GM13977 (cell line): ENCODE results near the gene OPCML.

Source experiments
- DNase-seq: peaks from one replicate; pipeline ENCODE4 v3.0.0; 2012; ENCODE audit warnings: low spot score
- in situ Hi-C: fragments of 300-500 bp; cut with MboI; formaldehyde crosslinking; loops from one replicate; pipeline ENCODE4 v1.12.0; 2022; ENCODE audit warnings: low sequenced_read_pairs, low pct_unique_long_range_greater_than_20kb, mixed read lengths, inconsistent platforms; ENCODE audit not compliant: unreplicated experiment
- TF ChIP-seq, protein P1 (sequence below): IDR thresholded peaks from 2 replicates; pipeline ENCODE4 v1.5.1; 2012; ENCODE audit warnings: mild to moderate bottlenecking, control low read depth; ENCODE audit not compliant: insufficient read depth; ENCODE audit errors: extremely low read depth, missing control alignments

Gene OPCML

DNA sequence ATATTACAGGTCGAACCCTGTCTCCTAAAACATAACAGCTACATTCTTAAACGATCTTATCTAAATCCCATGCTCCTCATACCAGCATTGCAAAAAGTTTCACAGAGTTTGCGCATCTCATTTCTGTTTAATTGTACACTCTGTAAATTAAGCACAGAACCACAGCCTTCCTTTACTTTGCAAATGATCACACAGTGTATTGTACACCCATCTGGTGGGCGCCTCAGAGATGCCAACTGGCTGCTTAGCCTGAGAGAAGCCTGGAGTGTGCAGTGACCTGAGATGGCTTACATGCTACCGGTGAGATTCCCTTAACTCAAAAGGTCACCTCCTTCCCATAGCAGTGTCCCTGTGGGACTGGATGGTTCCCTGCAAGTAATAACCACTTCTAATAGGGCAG is 1077.3 kb downstream of the OPCML start:
- in situ Hi-C loops: no loop called here
- no peak for DNase-seq
- TF ChIP-seq, protein P1, sequence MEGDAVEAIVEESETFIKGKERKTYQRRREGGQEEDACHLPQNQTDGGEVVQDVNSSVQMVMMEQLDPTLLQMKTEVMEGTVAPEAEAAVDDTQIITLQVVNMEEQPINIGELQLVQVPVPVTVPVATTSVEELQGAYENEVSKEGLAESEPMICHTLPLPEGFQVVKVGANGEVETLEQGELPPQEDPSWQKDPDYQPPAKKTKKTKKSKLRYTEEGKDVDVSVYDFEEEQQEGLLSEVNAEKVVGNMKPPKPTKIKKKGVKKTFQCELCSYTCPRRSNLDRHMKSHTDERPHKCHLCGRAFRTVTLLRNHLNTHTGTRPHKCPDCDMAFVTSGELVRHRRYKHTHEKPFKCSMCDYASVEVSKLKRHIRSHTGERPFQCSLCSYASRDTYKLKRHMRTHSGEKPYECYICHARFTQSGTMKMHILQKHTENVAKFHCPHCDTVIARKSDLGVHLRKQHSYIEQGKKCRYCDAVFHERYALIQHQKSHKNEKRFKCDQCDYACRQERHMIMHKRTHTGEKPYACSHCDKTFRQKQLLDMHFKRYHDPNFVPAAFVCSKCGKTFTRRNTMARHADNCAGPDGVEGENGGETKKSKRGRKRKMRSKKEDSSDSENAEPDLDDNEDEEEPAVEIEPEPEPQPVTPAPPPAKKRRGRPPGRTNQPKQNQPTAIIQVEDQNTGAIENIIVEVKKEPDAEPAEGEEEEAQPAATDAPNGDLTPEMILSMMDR: no peak

DNA sequence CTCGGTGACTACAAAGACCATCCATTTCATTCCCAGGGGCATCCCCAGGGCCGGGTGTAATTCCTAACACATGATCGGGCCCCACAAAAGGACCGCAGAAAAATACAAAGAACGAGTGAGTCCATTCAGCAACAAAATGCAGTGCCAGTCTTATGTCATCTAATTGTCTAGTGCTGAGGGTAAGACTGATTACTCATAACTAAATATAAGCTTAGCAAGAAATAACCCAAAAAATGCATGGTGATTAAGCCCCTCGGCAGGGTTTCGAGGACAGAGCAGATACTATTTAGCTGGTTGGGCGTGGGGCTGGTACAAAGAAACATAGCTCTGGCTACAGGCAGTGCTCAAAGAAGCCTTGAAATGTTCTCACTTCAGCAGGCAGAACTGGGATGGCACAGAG is 1078.9 kb downstream of the OPCML start:
- in situ Hi-C loops: no loop called here
- DNase-seq: no peak
- TF ChIP-seq, protein P1: no peak

DNA sequence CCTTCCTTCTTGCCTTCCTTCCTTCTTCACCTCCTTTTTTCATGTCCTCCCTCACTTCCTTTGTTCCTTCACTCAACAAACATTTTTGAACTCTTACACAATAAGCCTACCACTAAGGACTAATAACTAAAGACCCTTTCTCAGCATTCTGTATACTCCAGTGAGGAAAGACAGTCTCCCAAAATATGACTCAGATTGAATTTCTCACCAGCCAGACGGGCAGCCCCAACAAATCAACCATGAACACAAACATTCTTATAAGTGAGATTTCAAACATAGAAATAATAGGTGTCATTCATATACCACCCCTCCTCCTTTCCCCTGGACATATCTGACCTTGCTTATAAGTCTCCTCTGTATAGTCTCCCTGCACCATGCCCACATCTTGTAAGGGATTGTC is 1079.7 kb downstream of the OPCML start:
- TF ChIP-seq, protein P1: no peak
- no peak for DNase-seq
- in situ Hi-C loops: no loop called here

DNA sequence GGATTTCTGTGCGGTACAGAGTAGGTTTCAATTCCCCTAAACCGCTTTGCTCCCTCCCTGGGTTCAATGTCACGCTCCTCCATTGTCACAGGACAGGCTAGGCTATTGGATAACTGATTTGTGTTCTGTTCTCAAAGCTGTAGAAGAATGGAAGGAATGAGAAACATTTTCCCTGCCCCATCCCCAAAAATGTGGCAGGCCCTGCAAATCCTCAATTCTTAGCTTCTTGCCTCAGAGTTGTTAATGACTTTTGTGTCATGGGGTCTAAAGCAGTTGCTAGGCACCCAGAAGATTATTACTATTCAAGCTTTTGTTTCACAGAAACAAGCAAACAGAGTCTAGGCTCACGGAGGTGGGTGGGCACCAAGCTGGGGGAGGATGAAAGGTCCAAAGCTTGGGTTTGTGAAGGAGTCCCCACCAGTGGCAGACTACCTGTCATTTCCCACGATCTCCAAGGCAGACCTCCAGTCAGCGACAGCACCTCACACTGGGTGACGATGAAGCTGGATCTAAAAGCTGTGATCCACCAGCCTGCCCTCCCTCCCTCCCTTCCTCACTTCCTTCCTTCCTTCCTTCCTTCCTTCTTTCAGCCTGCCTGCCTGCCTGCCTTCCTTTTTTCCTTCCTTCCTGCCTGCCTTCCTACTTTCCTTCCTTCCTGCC is 1080.2 kb downstream of the OPCML start:
- TF ChIP-seq, protein P1: no peak
- in situ Hi-C loops: no loop called here
- DNase-seq: no peak

DNA sequence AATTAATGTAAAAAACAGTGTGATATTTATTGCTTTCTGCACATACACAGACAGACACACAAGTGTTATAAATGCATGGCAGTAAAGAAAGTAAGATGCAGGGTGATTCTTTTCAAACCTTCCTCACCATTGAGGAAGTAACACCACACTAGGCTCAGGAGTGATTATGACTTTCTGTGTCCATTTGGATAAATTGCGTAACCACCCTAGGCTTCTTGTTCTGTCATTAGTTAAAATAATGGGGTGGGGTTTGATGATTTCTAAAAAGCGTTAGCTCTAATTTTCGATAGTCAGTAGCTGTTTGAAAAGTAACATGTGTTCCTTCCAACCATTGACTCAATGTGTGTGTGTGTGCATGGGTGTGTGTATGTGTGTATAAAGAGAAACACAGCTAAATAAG is 1081.7 kb downstream of the OPCML start:
- TF ChIP-seq, protein P1: no peak
- in situ Hi-C loops: no loop called here
- DNase-seq: no peak

DNA sequence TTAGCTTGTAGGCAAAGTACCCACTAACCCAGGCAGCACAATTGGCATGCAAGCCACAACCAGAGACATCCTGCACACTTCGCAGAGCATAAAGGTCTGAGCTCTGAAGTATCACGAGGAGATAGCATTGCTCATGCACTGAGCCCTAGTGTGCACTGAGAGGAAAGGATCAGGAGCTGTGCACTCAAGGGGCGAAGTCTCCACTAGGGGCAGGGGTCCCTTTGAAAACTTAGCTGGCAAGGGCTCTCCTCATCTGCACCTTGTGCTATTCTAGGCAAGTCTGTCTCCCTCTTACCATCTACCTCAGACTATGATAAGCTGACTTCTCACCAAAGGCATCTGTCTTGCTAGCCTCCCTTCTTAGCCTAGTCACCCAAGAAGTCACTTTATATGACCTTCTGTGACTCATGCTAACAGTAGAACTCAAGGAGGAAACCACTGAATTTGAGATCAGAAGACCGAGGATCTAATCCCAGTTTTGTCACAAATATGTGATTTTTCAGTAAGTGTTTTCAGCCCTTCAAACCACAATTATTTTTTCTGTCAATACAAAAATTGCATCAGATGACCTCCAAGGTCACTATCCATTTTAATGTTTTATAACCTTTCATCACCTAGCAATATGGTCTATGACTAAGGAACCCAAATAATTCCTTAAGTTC is 1083.8 kb downstream of the OPCML start:
- in situ Hi-C loops: no loop called here
- DNase-seq: no peak
- TF ChIP-seq, protein P1: no peak
